ENCODE measurements around the gene NNAT. TPM values are rescaled to one million over a fixed set of nuclear protein-coding genes. Genes with fewer than 3 reads are reported as not detected.
"Not testable (repeated sequence)": the region's sequence is repeated elsewhere in the genome, so short reads cannot be mapped to it uniquely, and the experiment has no call there.

Gene NNAT
- total RNA-seq, 1 donor from 2014 or later, result not detected

GRCh38 chr20:37547912-37548311 is 26.9 kb downstream of the NNAT start:
- Histone ChIP-seq H3K79me2 (ENCODE audit: low read depth) (no peaks in the 10 kb centered on the region), H3K4me2 (no peak overlapping the region), H3K9me3 (ENCODE audit: low read depth) (no peaks in the 10 kb centered on the region), H3K4me3 (no peak overlapping the region), H2AFZ (replicated peaks) (no peak overlapping the region), H3K27me3 (no peaks in the 10 kb centered on the region), H3F3A (ENCODE audit: low read depth) (peaks cover 3% of the 10 kb centered on the region), H3K27ac (no peak overlapping the region), H3K9ac (no peak overlapping the region), H4K20me1 (ENCODE audit: low read depth) (no peaks in the 10 kb centered on the region), H3K36me3 (no peaks in the 10 kb centered on the region), H3K4me1 (no peaks in the 10 kb centered on the region)
- H3K9me3 Mint-ChIP-seq, result peaks cover 2% of the 10 kb centered on the region
- H3K27ac Mint-ChIP-seq, result no peak overlapping the region
- H3K4me3 Mint-ChIP-seq, result no peak overlapping the region
- peaks cover 5% of the 10 kb centered on the region for H3K4me1 Mint-ChIP-seq
- H3K36me3 Mint-ChIP-seq, result no peaks in the 10 kb centered on the region
- no peak for DNase-seq (ENCODE audit: low spot score)
- H3K27me3 Mint-ChIP-seq (ENCODE audit: insufficient read depth, low read depth), result peaks cover 7% of the 10 kb centered on the region
- TF ChIP-seq CTCF (IDR thresholded peaks at IDR 0.05) (no peak), EZH2 (IDR thresholded peaks at IDR 0.05) (no peak), EZH2phosphoT487 (IDR thresholded peaks at IDR 0.05) (no peak)

GRCh38 chr20:37550101-37550920 is 29.3 kb downstream of the NNAT start:
- not testable (repeated sequence) for DNase-seq (ENCODE audit: low spot score)

GRCh38 chr20:37551660-37552059 is 30.6 kb downstream of the NNAT start:
- H3K9me3 ChIP-seq (ENCODE audit: low read depth); H3K4me2 ChIP-seq; DNase-seq (ENCODE audit: low spot score); H3K4me3 ChIP-seq; H3K36me3 ChIP-seq; H4K20me1 ChIP-seq (ENCODE audit: low read depth); H3K4me3 Mint-ChIP-seq; H2AFZ ChIP-seq (replicated peaks); H3K27me3 ChIP-seq; H3K9ac ChIP-seq; H3K9me3 Mint-ChIP-seq; H3K27ac ChIP-seq; H3F3A ChIP-seq (ENCODE audit: low read depth); H3K4me1 Mint-ChIP-seq; H3K79me2 ChIP-seq (ENCODE audit: low read depth); H3K36me3 Mint-ChIP-seq; H3K27ac Mint-ChIP-seq; H3K4me1 ChIP-seq; H3K27me3 Mint-ChIP-seq (ENCODE audit: insufficient read depth, low read depth): not testable (repeated sequence)

More at GRCh38 chr20:37550101-37550920, 29.3 kb downstream of the NNAT start:
- H3K9ac ChIP-seq; H3F3A ChIP-seq (ENCODE audit: low read depth); H3K4me2 ChIP-seq; H3K27ac ChIP-seq; H2AFZ ChIP-seq (replicated peaks); H3K36me3 ChIP-seq; H3K4me1 ChIP-seq; H3K27ac Mint-ChIP-seq; H3K4me3 ChIP-seq; H3K27me3 Mint-ChIP-seq (ENCODE audit: insufficient read depth, low read depth); H3K27me3 ChIP-seq; H3K4me1 Mint-ChIP-seq; H3K36me3 Mint-ChIP-seq; H4K20me1 ChIP-seq (ENCODE audit: low read depth); H3K79me2 ChIP-seq (ENCODE audit: low read depth); H3K9me3 Mint-ChIP-seq; H3K9me3 ChIP-seq (ENCODE audit: low read depth); H3K4me3 Mint-ChIP-seq: not testable (repeated sequence)

- Histone ChIP-seq H3K4me3 (no peak overlapping the region), H3K9ac (no peak overlapping the region), H3F3A (ENCODE audit: low read depth) (peaks cover 3% of the 10 kb centered on the region), H3K36me3 (no peaks in the 10 kb centered on the region), H3K79me2 (ENCODE audit: low read depth) (no peaks in the 10 kb centered on the region), H2AFZ (replicated peaks) (no peak overlapping the region), H4K20me1 (ENCODE audit: low read depth) (no peaks in the 10 kb centered on the region), H3K4me2 (no peak overlapping the region), H3K27ac (no peak overlapping the region), H3K9me3 (ENCODE audit: low read depth) (no peaks in the 10 kb centered on the region), H3K27me3 (no peaks in the 10 kb centered on the region), H3K4me1 (no peaks in the 10 kb centered on the region)
- peaks cover 9% of the 10 kb centered on the region for H3K27me3 Mint-ChIP-seq (ENCODE audit: insufficient read depth, low read depth)
- H3K4me1 Mint-ChIP-seq, result peaks cover 3% of the 10 kb centered on the region
- no peak for DNase-seq (ENCODE audit: low spot score)
- peaks cover 2% of the 10 kb centered on the region for H3K9me3 Mint-ChIP-seq
- TF ChIP-seq CTCF (IDR thresholded peaks at IDR 0.05) (no peak), EZH2 (IDR thresholded peaks at IDR 0.05) (no peak), EZH2phosphoT487 (IDR thresholded peaks at IDR 0.05) (no peak)
- H3K27ac Mint-ChIP-seq, result no peak overlapping the region
- no peaks in the 10 kb centered on the region for H3K36me3 Mint-ChIP-seq
- no peak overlapping the region for H3K4me3 Mint-ChIP-seq
Observed at GRCh38 chr20:37552415-37552814, 31.4 kb downstream of the NNAT start.

GRCh38 chr20:37554721-37555298 is 33.8 kb downstream of the NNAT start:
- H3K9me3 ChIP-seq (ENCODE audit: low read depth); H3K27me3 ChIP-seq: not testable (repeated sequence)

More at GRCh38 chr20:37554721-37555298, 33.8 kb downstream of the NNAT start:
- H3K36me3 ChIP-seq; H3K36me3 Mint-ChIP-seq; H2AFZ ChIP-seq (replicated peaks); H3K27me3 Mint-ChIP-seq (ENCODE audit: insufficient read depth, low read depth); H3K4me1 Mint-ChIP-seq; H3K27ac Mint-ChIP-seq; H3K27ac ChIP-seq; H3F3A ChIP-seq (ENCODE audit: low read depth); H3K4me3 ChIP-seq; H3K4me1 ChIP-seq; DNase-seq (ENCODE audit: low spot score); H3K9ac ChIP-seq; H3K9me3 Mint-ChIP-seq; H4K20me1 ChIP-seq (ENCODE audit: low read depth); H3K79me2 ChIP-seq (ENCODE audit: low read depth); H3K4me3 Mint-ChIP-seq; H3K4me2 ChIP-seq: not testable (repeated sequence)
